Skeletal muscle tissue (tissue), 4 donors: Measurements from ENCODE around the gene COLEC12. TPM values are rescaled to one million over a fixed set of nuclear protein-coding genes. Genes with fewer than 3 reads are reported as not detected.

Experiments used
- H3K27ac ChIP-seq: one replicate; pipeline ENCODE4 v1.7.0; 2013; ENCODE audit warnings: mild to moderate bottlenecking, low read depth, low read length, inconsistent platforms
- H3K27me3 ChIP-seq, 3 donors: one replicate each; pipeline ENCODE4 v1.7.0; 2013; ENCODE audit warnings: low read length in 3 of 3; ENCODE audit not compliant: control insufficient read depth in 3 of 3, insufficient read depth in 3 of 3
- H3K36me3 ChIP-seq, 3 donors: one replicate each; pipeline ENCODE4 v1.7.0; 2013; ENCODE audit warnings: low read length in 3 of 3; ENCODE audit not compliant: control insufficient read depth in 3 of 3, insufficient read depth in 3 of 3
- H3K4me1 ChIP-seq, 3 donors: one replicate each; pipeline ENCODE4 v1.7.0; 2013; ENCODE audit warnings: low read length in 3 of 3, mild to moderate bottlenecking in 3 of 3; ENCODE audit not compliant: control insufficient read depth in 3 of 3, insufficient read depth in 3 of 3
- H3K4me3 ChIP-seq, 3 donors: one replicate each; pipeline ENCODE4 v1.7.0; 2013; ENCODE audit warnings: low read length in 3 of 3
- H3K9ac ChIP-seq, 3 donors: one replicate each; pipeline ENCODE4 v1.7.0; 2013; ENCODE audit warnings: low read length in 3 of 3, mild to moderate bottlenecking in 3 of 3, moderate library complexity in 2 of 3, low read depth in 1 of 3
- H3K9me3 ChIP-seq, 3 donors: one replicate each; pipeline ENCODE4 v1.7.0; 2013; ENCODE audit warnings: low read length in 3 of 3; ENCODE audit not compliant: control insufficient read depth in 3 of 3
- total RNA-seq: library from RNA; depleted of rRNA; stranded (reverse); fragments of >200 nt; gene quantifications from one replicate; pipeline ENCODE4 v1.2.3, GENCODE V29; 2014
- donor health status: Osteomylitis.

COLEC12 gene
- total RNA-seq, 1 donor from 2014 or later: 39.1 TPM

GRCh38 chr18:493986-494983, 6.2 kb downstream of the COLEC12 start:
- H3K27ac ChIP-seq: no peak overlapping the region
- H3K9me3 ChIP-seq: no peaks in the 10 kb centered on the region
- H3K9ac ChIP-seq: no peak overlapping the region
- H3K36me3 ChIP-seq: no peaks in the 10 kb centered on the region
- H3K27me3 ChIP-seq: peaks cover 8 to 9% (median 8%) of the 10 kb centered on the region in 3 donors
- H3K4me3 ChIP-seq: no peak overlapping the region
- peaks cover 2 to 4% (median 2%) of the 10 kb centered on the region in 3 donors for H3K4me1 ChIP-seq

GRCh38 chr18:492451-492850, 8.1 kb downstream of the COLEC12 start:
- peaks cover 0 to 4% (median 0%) of the 10 kb centered on the region in 3 donors for H3K27me3 ChIP-seq
- H3K36me3 ChIP-seq: no peaks in the 10 kb centered on the region
- H3K4me3 ChIP-seq: no peak overlapping the region
- no peak overlapping the region for H3K27ac ChIP-seq
- no peak overlapping the region for H3K9ac ChIP-seq
- no peaks in the 10 kb centered on the region for H3K4me1 ChIP-seq
- H3K9me3 ChIP-seq: no peaks in the 10 kb centered on the region

- no peaks in the 10 kb centered on the region for H3K4me1 ChIP-seq
- no peaks in the 10 kb centered on the region for H3K36me3 ChIP-seq
- no peaks in the 10 kb centered on the region for H3K9me3 ChIP-seq
- no peaks in the 10 kb centered on the region for H3K27me3 ChIP-seq
- no peak overlapping the region for H3K4me3 ChIP-seq
- no peak overlapping the region for H3K9ac ChIP-seq
- no peak overlapping the region for H3K27ac ChIP-seq
These were observed 9.9 kb downstream of the COLEC12 start for GRCh38 chr18:490624-491023.

GRCh38 chr18:490024-490366, 10.5 kb downstream of the COLEC12 start:
- no peaks in the 10 kb centered on the region for H3K27me3 ChIP-seq
- no peaks in the 10 kb centered on the region for H3K9me3 ChIP-seq
- no peak overlapping the region for H3K4me3 ChIP-seq
- H3K36me3 ChIP-seq: no peaks in the 10 kb centered on the region
- H3K4me1 ChIP-seq: no peaks in the 10 kb centered on the region
- H3K9ac ChIP-seq: no peak overlapping the region
- no peak overlapping the region for H3K27ac ChIP-seq

GRCh38 chr18:489244-490023, 11.1 kb downstream of the COLEC12 start:
- no peak overlapping the region for H3K9ac ChIP-seq
- no peak overlapping the region for H3K27ac ChIP-seq
- no peaks in the 10 kb centered on the region for H3K27me3 ChIP-seq
- H3K36me3 ChIP-seq: no peaks in the 10 kb centered on the region
- H3K4me3 ChIP-seq: no peak overlapping the region
- no peaks in the 10 kb centered on the region for H3K9me3 ChIP-seq
- H3K4me1 ChIP-seq: no peaks in the 10 kb centered on the region

- no peak overlapping the region for H3K4me3 ChIP-seq
- H3K9ac ChIP-seq: no peak overlapping the region
- no peaks in the 10 kb centered on the region for H3K9me3 ChIP-seq
- no peak overlapping the region for H3K27ac ChIP-seq
- no peaks in the 10 kb centered on the region for H3K4me1 ChIP-seq
- no peaks in the 10 kb centered on the region for H3K27me3 ChIP-seq
- H3K36me3 ChIP-seq: no peaks in the 10 kb centered on the region
These were observed 13.4 kb downstream of the COLEC12 start for GRCh38 chr18:486929-487740.

GRCh38 chr18:484749-485464, 15.6 kb downstream of the COLEC12 start:
- Histone ChIP-seq H3K4me3 (no peak overlapping the region), H3K36me3 (no peaks in the 10 kb centered on the region), H3K9ac (no peak overlapping the region), H3K27me3 (no peaks in the 10 kb centered on the region), H3K27ac (no peak overlapping the region), H3K9me3 (no peaks in the 10 kb centered on the region), H3K4me1 (no peaks in the 10 kb centered on the region)

- Histone ChIP-seq H3K36me3 (no peaks in the 10 kb centered on the region), H3K27me3 (peaks cover 0 to 2% (median 0%) of the 10 kb centered on the region in 3 donors), H3K9me3 (no peaks in the 10 kb centered on the region), H3K4me3 (no peak overlapping the region), H3K9ac (no peak overlapping the region), H3K27ac (no peak overlapping the region), H3K4me1 (peaks cover 0 to 6% (median 0%) of the 10 kb centered on the region in 3 donors)
These were observed 21.8 kb downstream of the COLEC12 start for GRCh38 chr18:478681-479080.

GRCh38 chr18:477565-477964, 22.9 kb downstream of the COLEC12 start:
- Histone ChIP-seq H3K4me1 (peaks cover 0 to 6% (median 0%) of the 10 kb centered on the region in 3 donors), H3K36me3 (no peaks in the 10 kb centered on the region), H3K9me3 (no peaks in the 10 kb centered on the region), H3K27me3 (peaks cover 0 to 2% (median 0%) of the 10 kb centered on the region in 3 donors), H3K4me3 (no peak overlapping the region), H3K27ac (no peak overlapping the region), H3K9ac (no peak overlapping the region)
